PC-3 (cell line): Measurements from ENCODE around the gene SNX21. TPM values are rescaled to one million over a fixed set of nuclear protein-coding genes. Genes with fewer than 3 reads are reported as not detected.

ENCODE experiments used
- ATAC-seq: fragments of 200-7000 bp; cut with Tn5 transposase; 2 replicates; pipeline ENCODE4 v1.9.1; 2020; ENCODE audit warnings: mild to moderate bottlenecking, moderate library complexity
- BruUV-seq: library from RNA; stranded (reverse); fragments of 400-500 nt; replicated peaks from 2 replicates; lab custom pipeline; 2021; lab: Mats Ljungman, UMichigan
- CTCF ChIA-PET: fragments of 300-600 bp; sonication (Branson Sonifier 250); formaldehyde crosslinking; loops from one replicate; lab custom pipeline; 2022; ENCODE audit warnings: antibody characterized with exemption; lab: Charles Lee
- POLR2A ChIA-PET: fragments of 300-600 bp; sonication (Branson Sonifier 250); formaldehyde crosslinking; loops from one replicate; lab custom pipeline; 2022; ENCODE audit warnings: antibody characterized with exemption; ENCODE audit not compliant: unreplicated experiment; lab: Charles Lee
- DNase-seq: peaks from one replicate; pipeline ENCODE4 v3.0.0-alpha.2; 2015
- H2AFZ ChIP-seq: fragments of 300-600 bp; sonication (generic); 2 replicates; pipeline ENCODE4 v1.6.0; 2016; ENCODE audit warnings: antibody characterized with exemption, low read length
- H3F3A ChIP-seq: fragments of 300-600 bp; sonication (generic); one replicate; pipeline ENCODE4 v1.6.0; 2017; ENCODE audit warnings: antibody characterized with exemption, low read length, control low read depth, mild to moderate bottlenecking; ENCODE audit not compliant: unreplicated experiment
- H3K27ac ChIP-seq: fragments of 300-600 bp; sonication (generic); 2 replicates; pipeline ENCODE4 v1.5.1; 2016; ENCODE audit warnings: mild to moderate bottlenecking, low read length
- H3K27me3 ChIP-seq: fragments of 300-600 bp; sonication (generic); 2 replicates; pipeline ENCODE4 v1.6.1; 2016; ENCODE audit warnings: low read length, mixed read lengths
- H3K36me3 ChIP-seq: fragments of 300-600 bp; sonication (generic); 2 replicates; pipeline ENCODE4 v1.6.1; 2016; ENCODE audit warnings: low read depth, mixed run types, low read length, mixed read lengths
- H3K4me1 ChIP-seq: fragments of 300-600 bp; sonication (generic); 2 replicates; pipeline ENCODE4 v1.5.1; 2016; ENCODE audit warnings: low read length; ENCODE audit not compliant: insufficient read depth
- H3K4me2 ChIP-seq: fragments of 300-600 bp; sonication (generic); 2 replicates; pipeline ENCODE4 v1.6.0; 2016; ENCODE audit warnings: low read length
- H3K4me3 ChIP-seq: fragments of 300-600 bp; sonication (generic); 2 replicates; pipeline ENCODE4 v1.5.1; 2016; ENCODE audit warnings: mild to moderate bottlenecking, low read length, mixed read lengths
- H3K79me2 ChIP-seq: fragments of 300-600 bp; sonication (generic); 2 replicates; pipeline ENCODE4 v1.6.1; 2017; ENCODE audit warnings: low read length, mixed read lengths
- H3K9ac ChIP-seq: fragments of 300-600 bp; sonication (generic); 2 replicates; pipeline ENCODE4 v1.6.0; 2016; ENCODE audit warnings: mild to moderate bottlenecking, low read length
- H3K9me2 ChIP-seq: fragments of 300-600 bp; sonication (generic); replicated peaks from 2 replicates; pipeline ENCODE4 v1.6.1; 2016; ENCODE audit warnings: mixed run types, low read length, mixed read lengths
- H3K9me3 ChIP-seq: fragments of 300-600 bp; sonication (generic); 2 replicates; pipeline ENCODE4 v1.6.1; 2016; ENCODE audit warnings: low read length, mixed read lengths
- H4K20me1 ChIP-seq: fragments of 300-600 bp; sonication (generic); 2 replicates; pipeline ENCODE4 v1.6.1; 2016; ENCODE audit warnings: low read length, mixed read lengths
- CTCF ChIP-seq: fragments of 300-600 bp; sonication (generic); conservative IDR thresholded peaks from 2 replicates; pipeline ENCODE4 v1.5.1; 2017; ENCODE audit warnings: antibody characterized with exemption, low read depth, mild to moderate bottlenecking, low read length
- EZH2 ChIP-seq: fragments of 300-600 bp; sonication (generic); IDR thresholded peaks from one replicate; pipeline ENCODE4 v1.6.1; 2017; ENCODE audit warnings: antibody characterized with exemption, mild to moderate bottlenecking, low read length; ENCODE audit not compliant: unreplicated experiment
- EZH2phosphoT487 ChIP-seq: fragments of 300-600 bp; sonication (generic); IDR thresholded peaks from 2 replicates; pipeline ENCODE4 v1.6.1; 2018; ENCODE audit warnings: mild to moderate bottlenecking, antibody characterized with exemption, low read length, borderline replicate concordance
- intact Hi-C: fragments of 100-400 bp; cut with micrococcal nuclease; formaldehyde crosslinking; loops from 2 replicates; pipeline ENCODE4 v1.9.0; 2023
- total RNA-seq: library from RNA; depleted of rRNA; stranded (reverse); fragments of >200 nt; gene quantifications from 2 replicates; pipeline ENCODE4 v1.2.3, GENCODE V29; 2014

SNX21 gene
- total RNA-seq, 1 experiment from 2014 or later = 90.1 TPM

GRCh38 chr20:45866454-45866853 lies 32.9 kb downstream of the SNX21 start:
- BruUV-seq = no TSS peak
- ChIA-PET CTCF (no interaction called here), POLR2A (no interaction called here)
- Histone ChIP-seq H3K9ac (no peak overlapping the region), H3K27ac (peak overlapping the region; percentile 85; the same call in 1 of the 2 replicates), H3K9me3 (no peaks in the 10 kb centered on the region), H4K20me1 (no peaks in the 10 kb centered on the region), H2AFZ (no peak overlapping the region), H3F3A (peaks cover 2% of the 10 kb centered on the region), H3K4me2 (no peak overlapping the region), H3K79me2 (no peaks in the 10 kb centered on the region), H3K27me3 (no peaks in the 10 kb centered on the region), H3K9me2 (no peaks in the 10 kb centered on the region), H3K36me3 (no peaks in the 10 kb centered on the region), H3K4me3 (no peak overlapping the region), H3K4me1 (peaks cover 18% of the 10 kb centered on the region)
- no peak for DNase-seq
- TF ChIP-seq EZH2phosphoT487 = no peak
- no peak for TF ChIP-seq EZH2
- TF ChIP-seq CTCF = no peak
- ATAC-seq = no peak
- intact Hi-C loops = no loop called here

- Histone ChIP-seq H3K4me3 (peak overlapping the region; percentile 8), H3K36me3 (no peaks in the 10 kb centered on the region), H3K27ac (peak overlapping the region; percentile 85), H4K20me1 (no peaks in the 10 kb centered on the region), H3K9me3 (no peaks in the 10 kb centered on the region), H3F3A (peaks cover 2% of the 10 kb centered on the region), H3K27me3 (no peaks in the 10 kb centered on the region), H3K4me2 (peak overlapping the region; percentile 62), H3K9ac (peak overlapping the region; percentile 35), H3K79me2 (no peaks in the 10 kb centered on the region), H3K4me1 (peaks cover 22% of the 10 kb centered on the region), H2AFZ (peak overlapping the region; percentile 14; the same call in 1 of the 2 replicates), H3K9me2 (no peaks in the 10 kb centered on the region)
- TF ChIP-seq EZH2phosphoT487 (no peak), EZH2 (no peak), CTCF (no peak)
- no peak for DNase-seq
- peak; percentile 29 for ATAC-seq
- ChIA-PET POLR2A (interaction anchor here (0.6 to 0.9 kb wide), 7 partner anchors 14 to 343 kb away, joined by 3 to 7 read pairs (median 5); partner anchors contain the start of gene ZSWIM1), CTCF (interaction anchor here (0.6 kb wide), 1 partner anchor 69 kb away, joined by 3 read pairs; no protein-coding TSS in a partner anchor)
- BruUV-seq = TSS peak; percentile 99
- intact Hi-C loops = loop anchor here (1.0 kb wide), 1 partner anchor 31 kb away; no protein-coding TSS in a partner anchor
These were observed 33.7 kb downstream of the SNX21 start for GRCh38 chr20:45867136-45867818.

- peak overlapping the region; percentile 14; the same call in 1 of the 2 replicates for H2AFZ ChIP-seq
- H3K27me3 ChIP-seq = no peaks in the 10 kb centered on the region
- TF ChIP-seq EZH2 = no peak
- no peak for TF ChIP-seq CTCF
- no peak for TF ChIP-seq EZH2phosphoT487
- DNase-seq (peak; percentile 91), ATAC-seq (peak; percentile 94)
- POLR2A ChIA-PET = interaction anchor here (0.6 to 0.9 kb wide), 7 partner anchors 13 to 343 kb away, joined by 3 to 7 read pairs (median 5); partner anchors contain the start of gene ZSWIM1
- intact Hi-C loops = loop anchor here (1.0 kb wide), 1 partner anchor 31 kb away; no protein-coding TSS in a partner anchor
- H3K36me3 ChIP-seq = no peaks in the 10 kb centered on the region
- no TSS peak for BruUV-seq
- H4K20me1 ChIP-seq = no peaks in the 10 kb centered on the region
- H3K9me2 ChIP-seq = no peaks in the 10 kb centered on the region
- peak overlapping the region; percentile 8; the same call in 1 of the 2 replicates for H3K4me3 ChIP-seq
- peak overlapping the region; percentile 62 for H3K4me2 ChIP-seq
- H3K79me2 ChIP-seq = no peaks in the 10 kb centered on the region
- H3K9ac ChIP-seq = peak overlapping the region; percentile 35
- H3K27ac ChIP-seq = peak overlapping the region; percentile 85
- CTCF ChIA-PET = interaction anchor here (0.6 kb wide), 1 partner anchor 68 kb away, joined by 3 read pairs; no protein-coding TSS in a partner anchor
- H3K4me1 ChIP-seq = peaks cover 28% of the 10 kb centered on the region
- H3K9me3 ChIP-seq = no peaks in the 10 kb centered on the region
- H3F3A ChIP-seq = peaks cover 2% of the 10 kb centered on the region
These were observed 34.2 kb downstream of the SNX21 start for GRCh38 chr20:45867819-45868176.
